Subcutaneous abdominal adipose tissue (tissue), 5 donors: ENCODE data around the gene HRH4.

ENCODE experiments used
- H3K27ac ChIP-seq: one replicate; pipeline ENCODE4 v1.7.0; 2013; ENCODE audit warnings: low read depth, mild to moderate bottlenecking, inconsistent platforms, low read length, moderate library complexity
- H3K27me3 ChIP-seq, 5 donors: one replicate each; pipeline ENCODE4 v1.7.0; 2013; ENCODE audit warnings: low read length in 5 of 5, inconsistent platforms in 1 of 5; ENCODE audit not compliant: control insufficient read depth in 5 of 5, insufficient read depth in 4 of 5
- H3K36me3 ChIP-seq, 5 donors: one replicate each; pipeline ENCODE4 v1.7.0; 2013; ENCODE audit warnings: low read length in 5 of 5; ENCODE audit not compliant: control insufficient read depth in 5 of 5, insufficient read depth in 5 of 5
- H3K4me1 ChIP-seq, 5 donors: one replicate each; pipeline ENCODE4 v1.7.0; 2013; ENCODE audit warnings: low read length in 5 of 5, mild to moderate bottlenecking in 3 of 5, moderate library complexity in 1 of 5; ENCODE audit not compliant: control insufficient read depth in 5 of 5, insufficient read depth in 5 of 5
- H3K4me3 ChIP-seq, 5 donors: one replicate each; pipeline ENCODE4 v1.7.0; 2013; ENCODE audit warnings: low read length in 5 of 5, low read depth in 1 of 5
- H3K9ac ChIP-seq, 5 donors: one replicate each; pipeline ENCODE4 v1.7.0; 2013; ENCODE audit warnings: low read length in 5 of 5, mild to moderate bottlenecking in 4 of 5, moderate library complexity in 3 of 5
- H3K9me3 ChIP-seq, 5 donors: one replicate each; pipeline ENCODE4 v1.7.0; 2013; ENCODE audit warnings: low read length in 5 of 5; ENCODE audit not compliant: control insufficient read depth in 5 of 5
- donor health status: healthy.
- donor health status: healthy.
- donor health status: healthy.
- donor health status: healthy.
- donor health status: healthy.

Gene HRH4

GRCh38 chr18:24500766-24501165 is 40.3 kb downstream of the HRH4 start:
- H3K9me3 ChIP-seq = no peaks in the 10 kb centered on the region

GRCh38 chr18:24502667-24503523 is 42.5 kb downstream of the HRH4 start:
- H3K9ac ChIP-seq = no peak overlapping the region
- H3K9me3 ChIP-seq = no peaks in the 10 kb centered on the region
- H3K27ac ChIP-seq = no peak overlapping the region
- H3K4me3 ChIP-seq = no peak overlapping the region
- no peaks in the 10 kb centered on the region for H3K27me3 ChIP-seq
- H3K4me1 ChIP-seq = peaks cover 0 to 2% (median 0%) of the 10 kb centered on the region in 5 donors
- H3K36me3 ChIP-seq = no peaks in the 10 kb centered on the region

More at GRCh38 chr18:24500766-24501165, 40.3 kb downstream of the HRH4 start:
- H3K36me3 ChIP-seq = no peaks in the 10 kb centered on the region
- H3K4me3 ChIP-seq = no peak overlapping the region
- no peak overlapping the region for H3K9ac ChIP-seq
- H3K27ac ChIP-seq = no peak overlapping the region
- H3K27me3 ChIP-seq = no peaks in the 10 kb centered on the region
- H3K4me1 ChIP-seq = peaks cover 0 to 5% (median 0%) of the 10 kb centered on the region in 5 donors

DNA sequence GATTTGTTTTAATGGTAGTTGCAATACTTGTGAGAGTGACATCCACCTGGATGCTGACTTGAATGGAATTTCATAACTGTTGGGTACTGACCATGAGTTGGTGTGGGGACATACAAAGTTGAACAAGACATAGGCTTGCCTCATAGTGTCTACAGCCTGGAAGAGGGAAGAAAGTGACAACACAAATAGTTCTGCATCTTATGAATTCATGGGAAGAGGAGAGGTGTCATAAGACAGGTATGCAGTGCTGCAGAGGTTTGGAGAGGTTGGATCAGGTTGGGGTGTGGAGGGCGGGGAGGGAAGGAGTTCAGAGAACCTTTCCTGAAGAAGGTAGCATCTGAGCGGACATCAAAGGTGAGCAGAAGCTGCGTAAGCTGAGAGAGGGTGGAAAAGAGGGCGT is 44.0 kb downstream of the HRH4 start:
- Histone ChIP-seq H3K36me3 (no peaks in the 10 kb centered on the region), H3K27me3 (no peaks in the 10 kb centered on the region), H3K27ac (no peak overlapping the region), H3K4me1 (peaks cover 0 to 2% (median 0%) of the 10 kb centered on the region in 5 donors), H3K9ac (no peak overlapping the region), H3K4me3 (no peak overlapping the region), H3K9me3 (no peaks in the 10 kb centered on the region)

- Histone ChIP-seq H3K9ac (no peak overlapping the region), H3K9me3 (no peaks in the 10 kb centered on the region), H3K4me3 (no peak overlapping the region), H3K27me3 (no peaks in the 10 kb centered on the region), H3K27ac (no peak overlapping the region), H3K4me1 (peaks cover 0 to 2% (median 0%) of the 10 kb centered on the region in 5 donors), H3K36me3 (no peaks in the 10 kb centered on the region)
Measured at GRCh38 chr18:24506175-24506574, 45.7 kb downstream of the HRH4 start.

GRCh38 chr18:24509435-24509834 is 49.0 kb downstream of the HRH4 start:
- H3K27me3 ChIP-seq = no peaks in the 10 kb centered on the region
- H3K36me3 ChIP-seq = no peaks in the 10 kb centered on the region
- H3K4me3 ChIP-seq = no peak overlapping the region
- H3K4me1 ChIP-seq = peaks cover 0 to 2% (median 0%) of the 10 kb centered on the region in 5 donors
- H3K9me3 ChIP-seq = no peaks in the 10 kb centered on the region
- no peak overlapping the region for H3K27ac ChIP-seq
- no peak overlapping the region for H3K9ac ChIP-seq

DNA sequence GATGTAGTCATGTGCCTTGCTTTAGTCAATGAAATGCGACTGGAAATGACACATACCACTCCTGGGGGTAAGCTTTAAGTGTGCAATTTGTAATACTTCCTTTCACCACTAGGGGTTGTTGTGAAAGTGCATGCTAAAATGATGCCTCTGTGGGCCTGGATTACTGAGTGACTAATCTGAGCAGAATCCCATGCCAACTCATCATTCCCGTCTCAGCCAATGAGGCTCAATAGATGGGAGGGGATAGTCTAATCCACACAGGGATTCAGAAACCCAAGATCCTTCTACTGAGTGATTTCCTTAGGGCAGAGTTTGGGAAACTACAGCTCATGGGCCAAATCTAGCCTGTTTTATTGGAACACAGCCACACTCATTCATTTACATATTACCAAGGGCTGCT is 54.0 kb downstream of the HRH4 start:
- no peaks in the 10 kb centered on the region for H3K9me3 ChIP-seq
- no peak overlapping the region for H3K4me3 ChIP-seq
- H3K4me1 ChIP-seq = no peaks in the 10 kb centered on the region
- no peak overlapping the region for H3K9ac ChIP-seq
- H3K27me3 ChIP-seq = no peaks in the 10 kb centered on the region
- H3K27ac ChIP-seq = no peak overlapping the region
- no peaks in the 10 kb centered on the region for H3K36me3 ChIP-seq

DNA sequence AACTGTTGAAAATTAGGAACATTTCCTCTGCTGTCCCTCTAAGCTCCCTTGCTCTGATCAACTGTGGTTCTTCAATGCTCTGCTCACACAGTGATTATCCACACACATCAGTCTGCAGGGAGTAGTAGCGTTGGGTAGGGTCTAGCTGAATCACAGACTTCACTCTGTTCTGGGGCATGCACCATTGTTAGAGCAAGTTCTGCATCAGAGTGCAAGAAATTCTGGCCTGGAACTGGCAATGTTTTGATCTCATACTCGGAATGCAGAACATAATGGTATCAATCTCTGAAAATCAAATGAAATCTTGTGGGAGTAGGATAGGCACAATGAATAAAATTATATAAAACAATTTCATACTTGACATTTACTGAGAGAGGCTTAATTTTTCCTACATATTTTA is 55.3 kb downstream of the HRH4 start:
- H3K36me3 ChIP-seq = no peaks in the 10 kb centered on the region
- H3K9me3 ChIP-seq = no peaks in the 10 kb centered on the region
- H3K27ac ChIP-seq = no peak overlapping the region
- H3K9ac ChIP-seq = no peak overlapping the region
- no peaks in the 10 kb centered on the region for H3K4me1 ChIP-seq
- H3K4me3 ChIP-seq = no peak overlapping the region
- H3K27me3 ChIP-seq = no peaks in the 10 kb centered on the region

DNA sequence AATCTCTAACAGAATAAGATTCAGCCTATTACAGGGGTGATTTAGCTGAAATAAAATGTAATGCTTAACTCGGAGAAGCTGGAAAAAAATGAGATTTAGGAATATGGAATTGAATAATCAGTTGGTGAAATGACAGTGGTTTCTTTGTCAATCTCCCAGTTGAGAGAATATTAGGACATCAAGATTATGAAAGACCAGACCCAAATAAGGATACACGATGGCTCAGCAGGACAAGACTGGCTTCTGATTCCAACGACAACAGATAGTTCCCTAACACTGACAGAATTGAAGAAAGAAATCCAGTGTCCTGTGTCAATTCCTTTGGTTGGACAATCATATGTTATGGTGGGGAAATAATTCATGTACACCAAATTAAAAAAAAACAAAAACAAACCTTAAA is 55.8 kb downstream of the HRH4 start:
- Histone ChIP-seq H3K27ac (no peak overlapping the region), H3K9ac (no peak overlapping the region), H3K4me3 (no peak overlapping the region), H3K4me1 (no peaks in the 10 kb centered on the region), H3K27me3 (no peaks in the 10 kb centered on the region), H3K9me3 (no peaks in the 10 kb centered on the region), H3K36me3 (no peaks in the 10 kb centered on the region)

DNA sequence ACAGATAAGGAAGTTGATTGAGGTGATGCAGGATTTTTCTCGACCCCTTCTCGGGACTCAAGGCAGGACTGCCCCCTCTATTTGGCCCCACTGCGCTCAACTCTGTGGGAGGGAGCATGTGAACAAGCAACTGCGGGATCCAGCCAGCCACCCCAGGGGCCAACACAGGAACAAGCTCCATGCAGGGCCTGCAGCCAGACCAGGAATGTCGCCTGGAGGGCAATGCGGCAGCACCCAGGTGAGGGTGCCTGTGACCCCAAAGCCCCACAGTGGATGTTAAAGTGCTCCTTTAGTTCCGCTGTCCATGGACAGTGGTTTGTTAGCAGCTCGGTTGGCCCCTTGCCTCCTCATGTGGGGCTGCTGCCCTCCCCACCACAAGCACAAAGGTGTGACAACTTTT is 57.1 kb downstream of the HRH4 start:
- Histone ChIP-seq H3K27ac (no peak overlapping the region), H3K27me3 (no peaks in the 10 kb centered on the region)

GRCh38 chr18:24518596-24518995 is 58.2 kb downstream of the HRH4 start:
- no peaks in the 10 kb centered on the region for H3K4me1 ChIP-seq
- no peaks in the 10 kb centered on the region for H3K36me3 ChIP-seq
- no peak overlapping the region for H3K9ac ChIP-seq
- no peak overlapping the region for H3K4me3 ChIP-seq
- H3K27ac ChIP-seq = no peak overlapping the region
- H3K9me3 ChIP-seq = no peaks in the 10 kb centered on the region
- no peaks in the 10 kb centered on the region for H3K27me3 ChIP-seq

More for the DNA sequence above, 57.1 kb downstream of the HRH4 start:
- H3K9ac ChIP-seq = no peak overlapping the region
- H3K9me3 ChIP-seq = no peaks in the 10 kb centered on the region
- H3K36me3 ChIP-seq = no peaks in the 10 kb centered on the region
- H3K4me3 ChIP-seq = no peak overlapping the region
- H3K4me1 ChIP-seq = no peaks in the 10 kb centered on the region
